Activated T-helper 17 cell treated with anti-CD3 and anti-CD28 coated beads, Interleukin-2, amount 50 U/mL, for 72 hours (primary cell): Measurements from ENCODE around the gene MAZ. TPM values are rescaled to one million over a fixed set of nuclear protein-coding genes. Genes with fewer than 3 reads are reported as not detected.
"Not testable (repeated sequence)": the region's sequence is repeated elsewhere in the genome, so short reads cannot be mapped to it uniquely, and the experiment has no call there.

Experiments used
- ATAC-seq: fragments of 150-1000 bp; cut with Tn5 transposase; replicated peaks from 2 replicates; pipeline ENCODE4 v1.10.0; 2021; ENCODE audit warnings: mild to moderate bottlenecking, moderate library complexity
- H3K27ac Mint-ChIP-seq: one replicate; pipeline ENCODE4 v1.8.0; 2022; ENCODE audit warnings: mixed read lengths
- H3K27me3 Mint-ChIP-seq: one replicate; pipeline ENCODE4 v1.8.0; 2022; ENCODE audit warnings: mixed read lengths
- H3K36me3 Mint-ChIP-seq: one replicate; pipeline ENCODE4 v1.8.0; 2022; ENCODE audit warnings: low read depth, mild to moderate bottlenecking, mixed read lengths
- H3K4me1 Mint-ChIP-seq: one replicate; pipeline ENCODE4 v1.8.0; 2022; ENCODE audit warnings: mixed read lengths
- H3K4me3 Mint-ChIP-seq: one replicate; pipeline ENCODE4 v1.8.0; 2022; ENCODE audit warnings: mild to moderate bottlenecking, mixed read lengths
- H3K9me3 Mint-ChIP-seq: one replicate; pipeline ENCODE4 v1.8.0; 2022; ENCODE audit warnings: mixed read lengths
- total RNA-seq, 2 donors: library from RNA; stranded (reverse); gene quantifications; one replicate each; pipeline ENCODE4 v1.2.3, GENCODE V29; 2022

Gene MAZ
- 100 to 1,000 TPM; 239 to 288 TPM for total RNA-seq

- H3K4me3 Mint-ChIP-seq = peak within 1 kb of the TSS; percentile 97
- H3K4me1 Mint-ChIP-seq = peaks cover 30% of the 10 kb centered on the region
- H3K9me3 Mint-ChIP-seq = no peaks in the 10 kb centered on the region
- no peak for ATAC-seq
- peak within 1 kb of the TSS; percentile 98 for H3K27ac Mint-ChIP-seq
- peaks cover 85% of the 10 kb centered on the region for H3K36me3 Mint-ChIP-seq
- no peaks in the 10 kb centered on the region for H3K27me3 Mint-ChIP-seq
These were observed at the start of gene MAZ for GRCh38 chr16:29806099-29806579. Gene MAZ (plus strand): TSS chr16:29806529. CDS start chr16:29806702, 173 bp downstream.

GRCh38 chr16:29756654-29757053 lies 49.7 kb upstream of the MAZ start:
- Mint-ChIP-seq H3K4me3 (no peak overlapping the region), H3K4me1 (peaks cover 10% of the 10 kb centered on the region), H3K36me3 (no peaks in the 10 kb centered on the region), H3K9me3 (no peaks in the 10 kb centered on the region), H3K27ac (no peak overlapping the region), H3K27me3 (no peaks in the 10 kb centered on the region)
- ATAC-seq = no peak

- not testable (repeated sequence) for H3K9me3 Mint-ChIP-seq, H3K4me1 Mint-ChIP-seq, H3K27ac Mint-ChIP-seq, H3K27me3 Mint-ChIP-seq, ATAC-seq, H3K36me3 Mint-ChIP-seq, H3K4me3 Mint-ChIP-seq
These were observed 49.2 kb upstream of the MAZ start for GRCh38 chr16:29757086-29757485.

DNA sequence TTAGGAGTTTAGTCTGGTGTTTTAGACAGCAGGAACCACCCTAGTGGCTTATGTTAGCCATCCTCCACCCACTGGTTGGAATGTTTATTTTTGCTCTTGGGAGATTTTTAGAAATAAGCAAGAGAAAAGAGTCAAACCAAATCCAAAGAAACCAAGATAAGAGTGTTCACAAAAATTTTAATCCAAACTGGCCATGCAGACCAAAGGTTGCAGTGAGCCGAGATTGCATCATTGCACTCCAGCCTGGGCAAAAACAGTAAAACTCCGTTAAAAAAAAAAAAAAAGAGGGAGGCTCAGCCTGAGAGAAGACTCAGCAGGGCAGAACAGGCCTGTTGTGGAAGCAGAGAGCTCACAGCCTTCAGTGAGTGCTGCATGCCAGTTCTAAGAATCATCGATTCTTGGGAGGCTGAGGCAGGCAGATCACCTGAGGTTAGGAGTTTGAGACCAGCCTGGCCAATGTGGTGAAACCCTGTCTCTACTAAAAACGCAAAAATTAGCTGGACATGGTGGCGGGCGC lies 48.3 kb upstream of the MAZ start:
- ATAC-seq = no peak
- Mint-ChIP-seq H3K9me3 (no peaks in the 10 kb centered on the region), H3K36me3 (no peaks in the 10 kb centered on the region), H3K4me3 (no peak overlapping the region), H3K27me3 (no peaks in the 10 kb centered on the region), H3K27ac (no peak overlapping the region), H3K4me1 (peaks cover 10% of the 10 kb centered on the region)

GRCh38 chr16:29760567-29761279 lies 45.6 kb upstream of the MAZ start:
- no peaks in the 10 kb centered on the region for H3K36me3 Mint-ChIP-seq
- no peaks in the 10 kb centered on the region for H3K9me3 Mint-ChIP-seq
- no peak overlapping the region for H3K4me3 Mint-ChIP-seq
- ATAC-seq = no peak
- no peaks in the 10 kb centered on the region for H3K27me3 Mint-ChIP-seq
- H3K4me1 Mint-ChIP-seq = peaks cover 5% of the 10 kb centered on the region
- H3K27ac Mint-ChIP-seq = no peak overlapping the region

DNA sequence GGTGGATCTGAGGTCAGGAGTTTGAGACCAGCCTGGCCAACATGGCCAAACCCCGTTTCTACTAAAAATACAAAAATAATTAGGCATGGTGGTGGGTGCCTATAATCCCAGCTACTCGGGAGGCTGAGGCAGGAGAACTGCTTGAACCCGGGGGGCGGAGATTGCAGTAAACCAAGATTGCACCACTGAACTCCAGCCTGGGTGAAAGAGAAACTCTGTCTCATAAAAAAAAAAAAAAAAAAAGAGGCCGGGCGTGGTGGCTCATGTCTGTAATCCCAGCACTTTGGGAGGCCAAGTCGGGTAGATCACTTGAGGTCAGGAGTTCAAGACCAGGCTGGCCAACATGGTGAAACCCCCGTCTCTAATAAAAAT lies 45.1 kb upstream of the MAZ start:
- not testable (repeated sequence) for H3K27me3 Mint-ChIP-seq, H3K27ac Mint-ChIP-seq

DNA sequence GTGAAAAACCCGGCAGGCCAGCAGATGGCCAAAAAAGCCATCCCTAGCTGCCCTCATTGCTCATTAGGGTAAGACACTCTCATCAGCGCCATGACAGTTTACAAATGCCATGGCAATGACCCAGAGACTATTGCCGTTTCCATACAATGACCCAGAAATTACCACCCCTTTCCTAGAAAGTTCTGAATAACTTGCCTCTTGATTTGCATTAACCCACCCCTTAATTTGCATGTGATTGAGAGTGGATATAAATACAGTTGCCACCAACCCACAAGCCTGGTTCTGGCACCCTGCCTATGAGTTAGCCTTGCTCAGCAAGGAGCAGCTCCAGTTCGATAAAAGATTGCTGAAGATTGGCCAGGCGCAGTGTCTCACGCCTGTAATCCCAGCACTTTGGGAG lies 44.4 kb upstream of the MAZ start:
- Mint-ChIP-seq H3K9me3 (no peaks in the 10 kb centered on the region), H3K4me1 (peaks cover 5% of the 10 kb centered on the region), H3K36me3 (no peaks in the 10 kb centered on the region), H3K27me3 (no peaks in the 10 kb centered on the region), H3K27ac (no peak overlapping the region), H3K4me3 (no peak overlapping the region)
- ATAC-seq = no peak

More for the DNA sequence above, 45.1 kb upstream of the MAZ start:
- ATAC-seq, H3K4me3 Mint-ChIP-seq, H3K9me3 Mint-ChIP-seq, H3K4me1 Mint-ChIP-seq, H3K36me3 Mint-ChIP-seq: not testable (repeated sequence)

- H3K4me3 Mint-ChIP-seq = no peak overlapping the region
- peaks cover 5% of the 10 kb centered on the region for H3K4me1 Mint-ChIP-seq
- no peaks in the 10 kb centered on the region for H3K9me3 Mint-ChIP-seq
- no peak for ATAC-seq
- H3K27me3 Mint-ChIP-seq = no peaks in the 10 kb centered on the region
- H3K27ac Mint-ChIP-seq = no peak overlapping the region
- no peaks in the 10 kb centered on the region for H3K36me3 Mint-ChIP-seq
These were observed 43.0 kb upstream of the MAZ start for GRCh38 chr16:29763326-29763725.

GRCh38 chr16:29765167-29766032 lies 40.9 kb upstream of the MAZ start:
- no peak overlapping the region for H3K27ac Mint-ChIP-seq
- H3K9me3 Mint-ChIP-seq = no peaks in the 10 kb centered on the region
- no peaks in the 10 kb centered on the region for H3K27me3 Mint-ChIP-seq
- H3K4me1 Mint-ChIP-seq = peaks cover 8% of the 10 kb centered on the region
- no peak overlapping the region for H3K4me3 Mint-ChIP-seq
- no peak for ATAC-seq
- H3K36me3 Mint-ChIP-seq = no peaks in the 10 kb centered on the region

DNA sequence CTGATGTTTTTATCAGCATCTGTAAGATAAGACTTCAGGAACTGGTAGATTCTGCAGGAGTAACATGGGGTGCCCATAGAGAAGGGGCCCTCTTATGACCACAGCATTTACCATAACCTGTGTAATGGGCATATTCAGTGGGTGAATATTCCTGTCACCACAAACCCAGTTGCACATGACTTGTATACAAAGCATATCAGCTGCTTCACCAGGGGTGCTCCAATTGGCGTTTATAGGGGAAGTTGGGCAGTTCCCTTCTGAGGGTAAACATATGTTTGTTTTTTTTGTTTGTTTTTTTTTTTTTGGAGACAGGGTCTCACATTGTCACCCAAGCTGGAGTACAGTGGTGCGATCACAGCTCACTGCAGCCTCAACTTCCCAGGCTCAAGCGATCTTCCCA lies 39.8 kb upstream of the MAZ start:
- peaks cover 6% of the 10 kb centered on the region for H3K4me1 Mint-ChIP-seq
- no peaks in the 10 kb centered on the region for H3K36me3 Mint-ChIP-seq
- H3K27me3 Mint-ChIP-seq = no peaks in the 10 kb centered on the region
- H3K9me3 Mint-ChIP-seq = no peaks in the 10 kb centered on the region
- no peak overlapping the region for H3K27ac Mint-ChIP-seq
- no peak overlapping the region for H3K4me3 Mint-ChIP-seq
- ATAC-seq = no peak

- Mint-ChIP-seq H3K27ac (no peak overlapping the region), H3K4me1 (peaks cover 6% of the 10 kb centered on the region), H3K36me3 (no peaks in the 10 kb centered on the region), H3K9me3 (no peaks in the 10 kb centered on the region), H3K27me3 (no peaks in the 10 kb centered on the region), H3K4me3 (no peak overlapping the region)
- no peak for ATAC-seq
These were observed 39.3 kb upstream of the MAZ start for GRCh38 chr16:29767062-29767461.

DNA sequence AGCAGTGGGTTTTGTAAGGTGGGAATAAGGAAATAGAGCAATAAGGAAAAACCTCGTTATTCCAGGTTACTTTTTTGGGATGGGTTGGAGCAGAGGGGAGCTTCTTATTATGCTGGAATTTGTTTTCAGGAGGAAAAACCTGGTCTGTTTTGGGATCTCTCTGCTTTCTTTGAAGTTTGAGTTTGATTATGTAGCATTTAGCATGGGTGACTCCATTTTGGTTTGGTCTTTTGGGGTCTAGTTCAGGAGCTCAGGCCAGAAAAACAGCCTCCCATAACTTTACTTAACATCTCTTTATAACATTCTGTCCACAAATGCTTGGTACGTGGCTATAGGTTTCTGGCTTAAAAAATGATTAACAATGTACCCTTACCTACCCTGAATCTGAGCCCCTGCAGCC lies 36.8 kb upstream of the MAZ start:
- H3K9me3 Mint-ChIP-seq = no peaks in the 10 kb centered on the region
- H3K27me3 Mint-ChIP-seq = no peaks in the 10 kb centered on the region
- peaks cover 10% of the 10 kb centered on the region for H3K4me1 Mint-ChIP-seq
- H3K27ac Mint-ChIP-seq = no peak overlapping the region
- no peak overlapping the region for H3K4me3 Mint-ChIP-seq
- H3K36me3 Mint-ChIP-seq = no peaks in the 10 kb centered on the region
- ATAC-seq = no peak

GRCh38 chr16:29770250-29770929 lies 35.9 kb upstream of the MAZ start:
- no peak for ATAC-seq
- H3K9me3 Mint-ChIP-seq = no peaks in the 10 kb centered on the region
- no peaks in the 10 kb centered on the region for H3K36me3 Mint-ChIP-seq
- no peak overlapping the region for H3K4me3 Mint-ChIP-seq
- H3K27ac Mint-ChIP-seq = no peak overlapping the region
- H3K27me3 Mint-ChIP-seq = no peaks in the 10 kb centered on the region
- H3K4me1 Mint-ChIP-seq = peaks cover 11% of the 10 kb centered on the region

DNA sequence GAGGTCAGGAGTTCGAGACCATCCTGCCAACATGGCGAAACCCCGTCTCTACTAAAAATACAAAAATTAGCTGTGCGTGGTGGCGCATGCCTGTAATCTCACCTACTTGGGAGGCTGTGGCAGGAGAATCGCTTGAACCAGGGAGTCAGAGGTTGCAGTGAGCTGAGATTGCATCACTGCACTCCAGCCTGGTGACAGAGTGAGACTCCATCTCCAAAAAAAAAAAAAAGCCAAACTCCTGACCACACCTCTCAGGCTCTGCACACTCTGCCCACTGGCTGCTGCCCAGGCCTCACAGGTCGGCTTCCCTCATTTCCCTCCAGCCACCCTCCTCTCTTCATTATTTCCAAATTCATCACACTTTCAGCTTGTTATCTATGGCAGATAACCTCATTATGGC lies 34.0 kb upstream of the MAZ start:
- not testable (repeated sequence) for H3K27ac Mint-ChIP-seq, H3K27me3 Mint-ChIP-seq, H3K4me3 Mint-ChIP-seq, H3K36me3 Mint-ChIP-seq, H3K9me3 Mint-ChIP-seq, ATAC-seq
- H3K4me1 Mint-ChIP-seq = peaks cover 15% of the 10 kb centered on the region
